Erythroblast (primary cell): ENCODE measurements around the gene TAS2R13.

Experiments used
- DNase-seq, 2 experiments: peaks; one replicate each; lab custom pipeline; 2025; lab: John Stamatoyannopoulos, UW
- GATA1 ChIP-seq: IDR thresholded peaks from 2 replicates; pipeline ENCODE4 v1.6.1; 2011; ENCODE audit warnings: low read depth, mild to moderate bottlenecking, control low read depth, low read length, moderate library complexity
- POLR2A ChIP-seq: IDR thresholded peaks from 2 replicates; pipeline ENCODE4 v1.6.1; 2011; ENCODE audit warnings: mild to moderate bottlenecking, low read length

The TAS2R13 gene

GRCh38 chr12:10900972-10901371 is 8.4 kb downstream of the TAS2R13 start:
- no peak for DNase-seq

DNA sequence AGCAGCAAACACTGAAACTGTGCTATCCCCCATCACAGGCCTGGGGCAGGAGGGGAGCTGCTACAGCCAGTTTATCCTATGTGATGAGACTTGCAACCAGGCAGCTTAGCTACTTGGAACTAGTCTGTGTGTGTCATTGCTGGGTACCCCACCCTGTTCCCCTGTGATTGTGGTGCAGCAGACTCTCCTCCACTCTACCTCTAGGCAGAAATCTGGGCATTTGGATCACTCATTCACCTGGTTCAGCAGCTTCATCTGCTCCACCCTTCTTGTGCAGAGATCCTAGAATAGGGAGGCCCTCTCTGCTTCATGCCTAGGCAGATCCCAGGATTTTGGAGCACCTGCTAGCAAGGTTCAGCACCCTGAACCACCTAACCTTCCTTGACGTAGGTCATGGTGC is 8.8 kb downstream of the TAS2R13 start:
- TF ChIP-seq POLR2A (no peak), GATA1 (no peak)
- DNase-seq, result no peak

More at GRCh38 chr12:10900972-10901371, 8.4 kb downstream of the TAS2R13 start:
- no peak for TF ChIP-seq GATA1
- TF ChIP-seq POLR2A, result no peak

DNA sequence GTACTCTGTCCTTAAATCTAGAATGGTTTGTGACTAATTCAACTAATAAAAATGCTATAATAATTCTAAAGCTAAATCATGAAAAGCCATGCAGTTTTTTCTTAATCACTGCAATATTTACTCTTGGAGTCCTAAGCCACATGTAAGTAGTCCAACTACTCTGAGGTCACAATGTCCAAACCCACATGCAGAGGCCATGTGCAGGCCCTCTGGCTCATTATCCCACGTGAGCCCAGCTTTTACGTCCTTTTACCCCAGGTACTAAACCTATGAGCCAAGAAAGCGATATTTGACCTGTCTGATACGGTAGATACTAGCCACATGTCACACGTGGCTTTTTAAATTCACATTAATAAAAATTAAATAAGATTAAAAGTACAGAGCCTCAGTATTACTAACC is 12.5 kb downstream of the TAS2R13 start:
- TF ChIP-seq POLR2A, result no peak
- no peak for TF ChIP-seq GATA1
- no peak for DNase-seq

DNA sequence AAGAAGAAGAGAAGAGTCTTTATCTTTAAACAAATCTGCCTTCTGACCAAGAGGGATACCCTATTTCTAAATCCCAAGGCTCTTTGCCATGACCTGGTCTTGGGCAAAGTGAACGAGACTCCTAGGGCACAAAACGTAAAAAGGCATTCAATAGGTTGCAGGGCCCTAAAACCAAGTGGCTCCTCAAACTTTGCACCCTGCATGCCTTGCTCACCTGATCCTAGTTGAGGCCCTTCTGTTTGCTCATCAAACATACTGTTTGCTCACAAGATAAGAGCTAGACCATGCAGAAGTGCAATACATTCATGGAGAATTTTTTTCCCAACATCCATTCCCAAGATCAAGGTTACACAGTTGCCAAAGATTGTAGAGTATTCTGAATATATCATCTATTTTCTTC is 17.4 kb downstream of the TAS2R13 start:
- no peak for DNase-seq
- TF ChIP-seq GATA1 (no peak), POLR2A (no peak)

GRCh38 chr12:10889226-10889625 is 20.1 kb downstream of the TAS2R13 start:
- DNase-seq, result no peak
- TF ChIP-seq GATA1 (no peak), POLR2A (no peak)

DNA sequence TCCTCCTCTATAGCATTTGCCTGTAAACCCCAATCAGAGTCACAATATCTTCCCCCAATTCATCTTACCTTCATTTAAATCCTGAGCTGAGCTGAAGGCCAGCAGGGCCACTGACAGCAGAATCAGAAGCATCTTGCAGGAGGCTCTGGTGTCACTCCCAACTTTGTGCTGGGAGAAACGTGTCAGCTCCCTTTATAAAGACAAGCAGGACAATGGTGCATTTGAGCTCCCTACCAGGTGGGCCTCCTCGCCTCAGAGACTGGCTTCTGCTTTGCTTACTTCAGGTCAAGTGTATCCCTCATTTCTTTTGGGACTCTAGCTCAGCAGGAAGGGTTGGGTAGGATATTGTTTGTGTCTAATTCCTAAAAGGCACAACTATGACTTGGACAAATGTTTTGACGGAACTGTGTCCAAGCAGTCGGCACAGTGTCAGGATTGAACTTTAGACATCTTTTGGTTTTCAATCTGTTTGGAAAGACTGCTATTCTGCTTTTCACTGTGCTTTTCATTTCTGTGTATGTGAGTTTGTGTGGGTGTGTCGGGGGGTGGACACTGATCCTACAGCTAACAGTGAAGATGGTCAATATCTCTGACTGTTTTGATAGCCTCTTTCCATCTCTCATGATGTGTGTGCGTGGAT is 25.2 kb downstream of the TAS2R13 start, which contains the start of gene PRH1:
Gene PRH1, minus strand, starts transcription at position 170 of the 640 bp plus-strand sequence. Its CDS starts 38 bp downstream, at position 132.
- no peak for DNase-seq
- no peak for TF ChIP-seq GATA1

GRCh38 chr12:10873378-10873777 is 36.0 kb downstream of the TAS2R13 start:
- TF ChIP-seq POLR2A, result no peak
- TF ChIP-seq GATA1, result no peak
- no peak for DNase-seq

- no peak for DNase-seq
- TF ChIP-seq GATA1 (no peak), POLR2A (no peak)
Observed at GRCh38 chr12:10867381-10867780, 42.0 kb downstream of the TAS2R13 start.

GRCh38 chr12:10863512-10864218 is 45.7 kb downstream of the TAS2R13 start:
- TF ChIP-seq GATA1 (no peak), POLR2A (no peak)
- no peak for DNase-seq

- TF ChIP-seq POLR2A (no peak), GATA1 (no peak)
- no peak for DNase-seq
Observed at GRCh38 chr12:10861366-10861765, 48.0 kb downstream of the TAS2R13 start.
